ENCODE results near the gene IFNAR1. TPM values are rescaled to one million over a fixed set of nuclear protein-coding genes. Genes with fewer than 3 reads are reported as not detected.
A peak's percentile ranks its signal among the peaks of the same experiment; 100 is the strongest.

Gene IFNAR1
- total and polyA plus RNA-seq, 2 of the 8 experiments (the other 6 are each of a cell fraction or from before 2014, with no cell fraction given) = 3.1 to 17.1 TPM

DNA sequence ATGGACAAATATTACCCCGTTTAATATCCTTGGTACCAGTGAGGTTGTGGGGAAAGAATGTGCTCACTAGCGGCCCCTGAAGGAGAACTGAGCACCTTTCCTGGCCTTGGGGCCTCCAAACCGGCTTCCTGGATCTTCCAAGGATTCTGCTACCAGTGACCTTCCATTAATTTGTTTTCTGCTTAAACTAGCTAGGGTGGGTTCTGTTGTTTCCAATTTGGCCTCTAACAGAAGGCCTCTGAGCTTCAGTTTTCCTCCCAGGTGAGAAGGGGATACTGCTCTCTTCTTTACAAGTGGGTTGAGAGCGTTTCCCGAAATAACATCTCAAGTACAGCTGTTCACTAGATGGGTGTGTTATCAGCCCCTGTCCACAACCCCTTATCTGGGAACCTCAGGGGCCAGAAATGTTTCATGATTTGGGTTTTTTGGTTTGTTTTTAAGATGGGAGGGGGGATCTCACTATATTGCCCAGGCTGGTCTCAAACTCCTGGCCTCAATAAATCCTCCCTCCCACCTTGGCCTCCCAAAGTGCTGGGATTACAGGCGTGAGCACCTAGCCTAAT, 61.5 kb downstream of the IFNAR1 start (continued):
- TF ChIP-seq RAD21 (IDR thresholded peaks at IDR 0.05 in 1 of 2, conservative IDR thresholded peaks at IDR 0.05 in 1 of 2; ENCODE audit: low read depth in 2 of 2, low read length in 2 of 2) (peak; percentile 17 to 46; a peak in 3 of 4 replicates), POU5F1 (IDR thresholded peaks at IDR 0.05; ENCODE audit: low read depth, low read length) (no peak), HDAC6 (IDR thresholded peaks at IDR 0.05; ENCODE audit: low read depth, low read length) (no peak), ZNF274 (IDR thresholded peaks at IDR 0.05; ENCODE audit: borderline replicate concordance, extremely low read depth, low read length) (no peak), TEAD4 (IDR thresholded peaks at IDR 0.05; ENCODE audit: low read depth, low read length) (0 out of 2 replicates have a peak, but pooled peaks have one; percentile 19), SIRT6 (IDR thresholded peaks at IDR 0.05; ENCODE audit: low read length) (no peak)
- TF ChIP-seq, protein P1, sequence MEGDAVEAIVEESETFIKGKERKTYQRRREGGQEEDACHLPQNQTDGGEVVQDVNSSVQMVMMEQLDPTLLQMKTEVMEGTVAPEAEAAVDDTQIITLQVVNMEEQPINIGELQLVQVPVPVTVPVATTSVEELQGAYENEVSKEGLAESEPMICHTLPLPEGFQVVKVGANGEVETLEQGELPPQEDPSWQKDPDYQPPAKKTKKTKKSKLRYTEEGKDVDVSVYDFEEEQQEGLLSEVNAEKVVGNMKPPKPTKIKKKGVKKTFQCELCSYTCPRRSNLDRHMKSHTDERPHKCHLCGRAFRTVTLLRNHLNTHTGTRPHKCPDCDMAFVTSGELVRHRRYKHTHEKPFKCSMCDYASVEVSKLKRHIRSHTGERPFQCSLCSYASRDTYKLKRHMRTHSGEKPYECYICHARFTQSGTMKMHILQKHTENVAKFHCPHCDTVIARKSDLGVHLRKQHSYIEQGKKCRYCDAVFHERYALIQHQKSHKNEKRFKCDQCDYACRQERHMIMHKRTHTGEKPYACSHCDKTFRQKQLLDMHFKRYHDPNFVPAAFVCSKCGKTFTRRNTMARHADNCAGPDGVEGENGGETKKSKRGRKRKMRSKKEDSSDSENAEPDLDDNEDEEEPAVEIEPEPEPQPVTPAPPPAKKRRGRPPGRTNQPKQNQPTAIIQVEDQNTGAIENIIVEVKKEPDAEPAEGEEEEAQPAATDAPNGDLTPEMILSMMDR (IDR thresholded peaks at IDR 0.05; ENCODE audit: control extremely low read depth in 1 of 3, insufficient read depth in 1 of 3, low read depth in 1 of 3, low read length in 3 of 3) = peak; percentile 54 to 74 (median 62)
